Type B pancreatic cell (in vitro differentiated cells): Measurements from ENCODE around the gene RDH16. TPM values are rescaled to one million over a fixed set of nuclear protein-coding genes. Genes with fewer than 3 reads are reported as not detected.

Source experiments
- DNase-seq: peaks from one replicate; pipeline ENCODE4 v3.0.0; 2021; ENCODE audit warnings: mixed read lengths; ENCODE audit not compliant: unreplicated experiment; ENCODE audit errors: extremely low spot score
- H3K27ac Mint-ChIP-seq: 2 replicates; pipeline ENCODE4 v1.8.0; 2021; ENCODE audit warnings: mild to moderate bottlenecking, mixed read lengths
- H3K27me3 Mint-ChIP-seq: 2 replicates; pipeline ENCODE4 v1.8.0; 2021; ENCODE audit warnings: mixed read lengths
- H3K36me3 Mint-ChIP-seq: 2 replicates; pipeline ENCODE4 v1.8.0; 2021; ENCODE audit warnings: mixed read lengths
- H3K4me1 Mint-ChIP-seq: one replicate; pipeline ENCODE4 v1.8.0; 2021; ENCODE audit warnings: mixed read lengths; ENCODE audit not compliant: unreplicated experiment
- H3K4me3 Mint-ChIP-seq: 2 replicates; pipeline ENCODE4 v1.8.0; 2021; ENCODE audit warnings: mild to moderate bottlenecking, mixed read lengths
- H3K9me3 Mint-ChIP-seq: 2 replicates; pipeline ENCODE4 v1.8.0; 2021; ENCODE audit warnings: mixed read lengths
- CTCF ChIP-seq: fragments of 200-600 bp; sonication (generic); conservative IDR thresholded peaks from 2 replicates; pipeline ENCODE4 v1.5.0; 2021; ENCODE audit warnings: antibody characterized with exemption, mild to moderate bottlenecking
- total RNA-seq: library from RNA; stranded (reverse); gene quantifications from 2 replicates; pipeline ENCODE4 v1.2.1, GENCODE V29; 2021; ENCODE audit warnings: low replicate concordance

RDH16 gene
- total RNA-seq, 1 donor from 2014 or later = 0.68 TPM

DNA sequence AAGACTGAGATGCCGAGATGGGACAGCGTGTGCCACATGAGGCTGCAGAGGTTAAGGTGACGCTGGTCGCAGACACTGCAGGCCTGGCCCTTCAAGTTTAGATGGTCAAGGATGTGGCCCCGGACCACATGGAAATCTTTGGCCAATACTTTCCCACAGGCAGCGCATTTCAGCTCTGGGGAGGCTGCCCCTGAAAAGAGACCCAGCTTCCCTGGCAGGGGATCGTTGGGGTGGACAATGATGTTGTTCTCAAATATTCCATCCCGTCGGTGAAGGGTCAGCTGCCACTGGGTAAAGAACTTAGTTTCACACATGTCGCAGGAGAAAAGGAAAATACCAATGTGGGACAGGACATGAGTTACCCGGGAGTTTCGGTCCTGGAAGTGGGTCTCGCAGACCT, 46.0 kb upstream of the RDH16 start:
- no peak overlapping the region for H3K4me3 Mint-ChIP-seq
- H3K4me1 Mint-ChIP-seq = peaks cover 23% of the 10 kb centered on the region
- DNase-seq = no peak
- H3K27ac Mint-ChIP-seq = no peak overlapping the region
- H3K27me3 Mint-ChIP-seq = no peaks in the 10 kb centered on the region
- no peaks in the 10 kb centered on the region for H3K9me3 Mint-ChIP-seq
- TF ChIP-seq CTCF = no peak
- peaks cover 22% of the 10 kb centered on the region for H3K36me3 Mint-ChIP-seq

- peak; percentile 80 for DNase-seq
- H3K36me3 Mint-ChIP-seq = peaks cover 23% of the 10 kb centered on the region
- H3K27ac Mint-ChIP-seq = no peak overlapping the region
- H3K4me3 Mint-ChIP-seq = no peak overlapping the region
- peaks cover 24% of the 10 kb centered on the region for H3K4me1 Mint-ChIP-seq
- peak; percentile 81 for TF ChIP-seq CTCF
- no peaks in the 10 kb centered on the region for H3K9me3 Mint-ChIP-seq
- H3K27me3 Mint-ChIP-seq = no peaks in the 10 kb centered on the region
Measured at GRCh38 chr12:57001448-57001906, 44.1 kb upstream of the RDH16 start.

- H3K9me3 Mint-ChIP-seq = no peaks in the 10 kb centered on the region
- H3K27me3 Mint-ChIP-seq = no peaks in the 10 kb centered on the region
- no peak overlapping the region for H3K27ac Mint-ChIP-seq
- H3K4me1 Mint-ChIP-seq = peaks cover 23% of the 10 kb centered on the region
- no peak for TF ChIP-seq CTCF
- DNase-seq = no peak
- H3K4me3 Mint-ChIP-seq = no peak overlapping the region
- H3K36me3 Mint-ChIP-seq = peaks cover 29% of the 10 kb centered on the region
Measured at GRCh38 chr12:57000393-57000792, 43.0 kb upstream of the RDH16 start.

GRCh38 chr12:56999456-56999855, 42.0 kb upstream of the RDH16 start:
- Mint-ChIP-seq H3K4me3 (no peak overlapping the region), H3K27ac (no peak overlapping the region), H3K9me3 (no peaks in the 10 kb centered on the region), H3K4me1 (peaks cover 16% of the 10 kb centered on the region), H3K36me3 (peaks cover 25% of the 10 kb centered on the region), H3K27me3 (no peaks in the 10 kb centered on the region)
- no peak for TF ChIP-seq CTCF
- DNase-seq = no peak

DNA sequence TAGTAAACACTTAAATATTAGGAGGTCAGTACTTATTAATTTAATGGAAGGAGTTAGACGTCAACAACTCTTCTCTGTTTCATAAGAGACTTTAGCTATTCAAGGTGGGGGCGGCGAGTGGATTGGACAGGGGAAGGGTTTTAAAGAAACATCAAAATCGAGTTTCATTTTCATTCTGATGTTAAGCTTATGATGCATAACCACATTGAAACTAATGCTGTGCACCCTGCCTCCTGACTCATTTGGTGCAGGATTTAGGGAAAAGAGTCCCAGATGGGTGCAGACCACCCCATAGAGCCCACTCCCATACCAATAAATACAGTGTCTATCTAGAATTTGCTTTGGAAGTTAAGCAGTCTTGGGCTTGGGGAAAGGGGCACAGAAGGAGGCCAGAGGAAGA, 41.6 kb upstream of the RDH16 start:
- Mint-ChIP-seq H3K27ac (no peak overlapping the region), H3K9me3 (no peaks in the 10 kb centered on the region)

More for the DNA sequence above, 41.6 kb upstream of the RDH16 start:
- no peak for DNase-seq
- Mint-ChIP-seq H3K4me1 (peaks cover 16% of the 10 kb centered on the region), H3K27me3 (no peaks in the 10 kb centered on the region), H3K36me3 (peaks cover 20% of the 10 kb centered on the region), H3K4me3 (no peak overlapping the region)
- TF ChIP-seq CTCF = no peak
